Prostate gland (tissue), 2 donors: ENCODE measurements around the gene ZNF669. TPM values are rescaled to one million over a fixed set of nuclear protein-coding genes. Genes with fewer than 3 reads are reported as not detected.
A peak's percentile ranks its signal among the peaks of the same experiment; 100 is the strongest.

Experiments used
- DNase-seq: peaks from one replicate; pipeline ENCODE4 v3.0.0-alpha.2; 2019; ENCODE audit warnings: low spot score
- H3K27ac ChIP-seq, 2 donors: fragments of 200-600 bp; sonication (generic); 2 replicates each; pipeline ENCODE4 v1.5.1; 2017 to 2019
- H3K27me3 ChIP-seq: fragments of 200-600 bp; sonication (generic); replicated peaks from 2 replicates; pipeline ENCODE4 v1.5.1; 2019; ENCODE audit not compliant: insufficient read depth
- H3K36me3 ChIP-seq, 2 donors: fragments of 200-600 bp; sonication (generic); 1 replicate in 1 of 2; 2 replicates in 1 of 2; pipeline versions ENCODE4 v1.5.1 to v1.8.1; 2017 to 2019
- H3K4me1 ChIP-seq: fragments of 200-600 bp; sonication (generic); replicated peaks from 2 replicates; pipeline ENCODE4 v1.5.1; 2019
- H3K4me3 ChIP-seq, 2 donors: fragments of 200-600 bp; sonication (generic); 2 replicates each; pipeline ENCODE4 v1.5.1; 2017 to 2019
- H3K9me3 ChIP-seq: fragments of 200-600 bp; sonication (generic); 2 replicates; pipeline ENCODE4 v1.5.1; 2017
- POLR2A ChIP-seq: fragments of 450-650 bp; IDR thresholded peaks from one replicate; pipeline ENCODE4 v1.6.1; 2016; ENCODE audit warnings: antibody characterized with exemption, mild to moderate bottlenecking
- POLR2AphosphoS5 ChIP-seq: sonication (generic); formaldehyde crosslinking; IDR thresholded peaks from one replicate; pipeline ENCODE4 v1.6.1; 2017; ENCODE audit warnings: antibody characterized with exemption
- WGBS: methylation state at CpG from one replicate; pipeline ENCODE4 v1.1.5; 2018; 5-methylcytosine and 5-hydroxymethylcytosine counted together
- intact Hi-C: fragments of 100-400 bp; cut with DNase I; formaldehyde crosslinking; loops from one replicate; pipeline ENCODE4 v1.14.2; 2022
- total RNA-seq, 2 donors: library from RNA; depleted of rRNA; stranded (reverse); fragments of >200 nt; gene quantifications; one replicate each; pipeline ENCODE4 v1.1.0, GENCODE V29; 2016
- TF ChIP-seq, protein P1 (sequence below), 4 experiments: fragments of 200-600 bp in 2 of 4; fragments of 450-650 bp in 2 of 4; sonication (generic) in 2 of 4; IDR thresholded peaks; 1 replicate in 3 of 4; 2 replicates in 1 of 4; pipeline ENCODE4 v1.5.1; 2016 to 2019; ENCODE audit warnings: antibody characterized with exemption in 4 of 4, mild to moderate bottlenecking in 2 of 4, moderate library complexity in 2 of 4

The ZNF669 gene
- total RNA-seq, 2 donors from 2014 or later = 7.0 to 8.2 TPM

DNA sequence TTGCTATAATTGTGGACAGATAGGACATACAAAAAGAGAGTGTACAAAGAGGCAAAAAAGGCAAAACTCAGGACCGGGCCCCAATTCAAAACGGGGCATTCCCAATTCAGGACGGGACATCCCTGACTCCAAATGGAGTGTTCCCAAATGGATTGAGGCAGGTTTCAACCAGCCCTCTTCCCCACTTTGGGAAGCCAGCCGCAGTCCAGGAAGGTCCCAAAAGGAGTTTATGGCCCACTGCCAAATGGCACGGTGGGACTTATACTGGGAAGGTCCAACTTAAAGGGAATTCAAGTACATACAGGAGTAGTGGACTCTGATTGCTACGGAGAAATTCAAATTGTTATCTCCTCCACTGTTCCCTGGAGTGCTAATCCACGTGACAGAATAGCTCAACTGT is 3.5 kb upstream of the ZNF669 start:
- intact Hi-C loops = loop anchor here (10.0 kb wide), 3 partner anchors 107 to 227 kb away; partner anchors contain the start of genes AHCTF1 and ZNF496
- no peak for TF ChIP-seq POLR2AphosphoS5
- no peak for TF ChIP-seq POLR2A
- TF ChIP-seq, protein P1, sequence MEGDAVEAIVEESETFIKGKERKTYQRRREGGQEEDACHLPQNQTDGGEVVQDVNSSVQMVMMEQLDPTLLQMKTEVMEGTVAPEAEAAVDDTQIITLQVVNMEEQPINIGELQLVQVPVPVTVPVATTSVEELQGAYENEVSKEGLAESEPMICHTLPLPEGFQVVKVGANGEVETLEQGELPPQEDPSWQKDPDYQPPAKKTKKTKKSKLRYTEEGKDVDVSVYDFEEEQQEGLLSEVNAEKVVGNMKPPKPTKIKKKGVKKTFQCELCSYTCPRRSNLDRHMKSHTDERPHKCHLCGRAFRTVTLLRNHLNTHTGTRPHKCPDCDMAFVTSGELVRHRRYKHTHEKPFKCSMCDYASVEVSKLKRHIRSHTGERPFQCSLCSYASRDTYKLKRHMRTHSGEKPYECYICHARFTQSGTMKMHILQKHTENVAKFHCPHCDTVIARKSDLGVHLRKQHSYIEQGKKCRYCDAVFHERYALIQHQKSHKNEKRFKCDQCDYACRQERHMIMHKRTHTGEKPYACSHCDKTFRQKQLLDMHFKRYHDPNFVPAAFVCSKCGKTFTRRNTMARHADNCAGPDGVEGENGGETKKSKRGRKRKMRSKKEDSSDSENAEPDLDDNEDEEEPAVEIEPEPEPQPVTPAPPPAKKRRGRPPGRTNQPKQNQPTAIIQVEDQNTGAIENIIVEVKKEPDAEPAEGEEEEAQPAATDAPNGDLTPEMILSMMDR (IDR thresholded peaks at IDR 0.05) = no peak
- Histone ChIP-seq H3K4me1 (no peaks in the 10 kb centered on the region), H3K27me3 (no peaks in the 10 kb centered on the region), H3K4me3 (no peak overlapping the region), H3K36me3 (no peaks in the 10 kb centered on the region), H3K27ac (no peak overlapping the region), H3K9me3 (no peaks in the 10 kb centered on the region)
- 83% methylated on average over 7 of the region's 7 CpGs for WGBS
- no peak for DNase-seq

DNA sequence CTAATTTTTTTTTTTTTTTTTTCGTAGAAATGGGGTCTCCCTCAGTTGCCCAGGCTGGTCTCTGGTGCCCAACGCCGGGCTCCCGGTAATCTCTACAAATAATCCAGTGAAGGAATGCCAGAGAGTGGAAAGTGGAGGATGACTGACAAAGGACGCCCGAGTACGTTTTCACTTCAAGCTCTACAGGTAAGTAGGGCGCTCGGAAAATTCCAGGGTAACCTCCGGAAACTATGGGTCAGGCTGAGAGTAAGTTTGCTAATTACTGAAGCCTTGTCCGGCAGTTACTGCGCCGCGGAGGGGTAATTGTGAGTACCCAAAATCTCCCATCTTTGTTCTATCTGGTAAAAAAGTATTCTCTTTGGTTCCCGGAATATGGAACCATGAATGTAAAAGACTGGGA is 1.8 kb upstream of the ZNF669 start:
- no peak for DNase-seq
- intact Hi-C loops = loop anchor here (10.0 kb wide), 3 partner anchors 109 to 229 kb away; partner anchors contain the start of genes AHCTF1 and ZNF496
- 90% methylated on average over 15 of the region's 15 CpGs for WGBS
- no peak overlapping the region for H3K4me3 ChIP-seq
- TF ChIP-seq POLR2A = no peak
- TF ChIP-seq POLR2AphosphoS5 = no peak
- TF ChIP-seq, protein P1 (IDR thresholded peaks at IDR 0.05) = no peak
- H3K9me3 ChIP-seq = no peaks in the 10 kb centered on the region
- no peaks in the 10 kb centered on the region for H3K4me1 ChIP-seq
- H3K27me3 ChIP-seq = no peaks in the 10 kb centered on the region
- H3K27ac ChIP-seq = no peak overlapping the region
- peaks cover 0 to 6% of the 10 kb centered on the region in 2 donors for H3K36me3 ChIP-seq

DNA sequence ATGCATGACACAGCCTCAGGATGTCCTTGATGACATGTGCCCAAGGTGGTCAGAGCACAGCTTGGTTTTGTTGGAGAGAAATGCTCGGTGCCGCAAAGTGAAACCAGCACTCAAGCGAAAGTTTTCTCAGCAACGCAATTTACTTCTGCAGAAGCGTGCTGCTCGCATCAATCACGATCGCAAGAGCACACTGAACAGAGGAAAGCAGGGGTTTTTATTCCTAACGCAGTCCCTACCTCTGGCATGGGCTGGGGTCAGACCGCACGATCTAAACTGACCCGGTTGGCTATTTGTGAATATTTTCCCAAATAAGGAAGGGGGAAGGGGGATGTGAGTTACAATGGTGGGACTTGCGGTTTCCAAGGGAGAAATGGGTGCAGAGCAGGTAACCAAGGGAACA is 809 bp upstream of the ZNF669 start:
- TF ChIP-seq POLR2AphosphoS5 = no peak
- TF ChIP-seq, protein P1 (IDR thresholded peaks at IDR 0.05) = no peak
- no peak for TF ChIP-seq POLR2A
- H3K4me1 ChIP-seq = no peaks in the 10 kb centered on the region
- H3K27ac ChIP-seq = no peak overlapping the region
- intact Hi-C loops = loop anchor here (10.0 kb wide), 3 partner anchors 110 to 230 kb away; partner anchors contain the start of genes AHCTF1 and ZNF496
- no peaks in the 10 kb centered on the region for H3K9me3 ChIP-seq
- DNase-seq = no peak
- WGBS = 88% methylated on average over 13 of the region's 13 CpGs
- H3K36me3 ChIP-seq = peaks cover 0 to 14% of the 10 kb centered on the region in 2 donors
- peak overlapping the region in 1 of 2 donors; percentile 93 for H3K4me3 ChIP-seq
- H3K27me3 ChIP-seq = no peaks in the 10 kb centered on the region

DNA sequence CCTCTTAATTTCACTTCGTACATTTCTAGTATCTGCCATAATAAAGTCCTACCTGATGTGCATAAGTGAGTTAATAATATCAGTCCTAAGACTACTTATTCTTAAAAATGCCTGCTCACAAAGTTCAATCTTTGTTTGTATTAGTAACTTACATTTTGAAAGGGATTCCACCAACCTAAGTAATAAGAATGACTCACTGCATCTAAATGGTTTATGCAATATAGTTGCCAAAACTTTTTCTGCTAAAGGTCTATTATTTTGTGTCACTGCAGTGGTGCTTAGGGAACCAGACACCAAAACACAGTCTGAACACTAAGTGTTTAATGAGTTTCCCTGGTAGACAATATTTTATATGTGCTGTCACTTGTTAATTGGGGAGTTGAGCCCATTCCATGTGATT is 1.8 kb downstream of the ZNF669 start:
- H3K9me3 ChIP-seq = no peaks in the 10 kb centered on the region
- no peak overlapping the region for H3K27ac ChIP-seq
- no peaks in the 10 kb centered on the region for H3K27me3 ChIP-seq
- WGBS = 100% methylated on average over 1 of the region's 1 CpG
- no peak for TF ChIP-seq POLR2A
- no peak overlapping the region for H3K4me3 ChIP-seq
- intact Hi-C loops = loop anchor here (10.0 kb wide), 3 partner anchors 112 to 232 kb away; partner anchors contain the start of genes AHCTF1 and ZNF496
- H3K4me1 ChIP-seq = no peaks in the 10 kb centered on the region
- DNase-seq = no peak
- H3K36me3 ChIP-seq = peaks cover 0 to 14% of the 10 kb centered on the region in 2 donors

DNA sequence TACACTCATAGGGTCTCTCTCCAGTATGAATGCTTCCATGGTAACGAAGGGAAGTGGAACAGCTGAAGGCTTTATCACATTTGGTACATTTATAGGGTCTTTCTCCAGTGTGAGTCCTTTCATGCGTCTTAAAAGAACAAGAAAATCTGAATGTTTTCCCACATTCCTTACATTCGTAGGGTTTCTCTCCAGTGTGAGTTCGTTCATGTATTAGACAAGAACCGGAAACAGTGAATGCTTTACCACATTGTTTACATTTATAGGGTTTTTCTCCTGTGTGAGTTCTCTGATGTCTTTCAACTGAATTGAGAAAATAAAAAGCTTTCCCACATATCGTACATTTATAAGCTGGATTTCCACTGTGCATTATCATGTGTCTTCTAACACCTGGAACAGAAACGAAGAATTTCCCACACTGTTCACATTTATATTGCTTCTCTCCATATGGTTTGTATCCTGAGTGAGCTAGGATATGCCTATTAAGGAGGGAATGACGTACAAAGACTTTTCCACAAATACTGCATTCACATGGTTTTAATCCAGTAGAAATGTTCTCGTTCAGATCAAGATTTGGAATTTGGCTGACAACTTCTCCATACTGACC is 3.4 kb downstream of the ZNF669 start:
- TF ChIP-seq POLR2AphosphoS5 = no peak
- no peak for TF ChIP-seq POLR2A
- TF ChIP-seq, protein P1 (IDR thresholded peaks at IDR 0.05) = no peak
- no peak overlapping the region for H3K27ac ChIP-seq
- WGBS = 97% methylated on average over 9 of the region's 9 CpGs
- DNase-seq = no peak
- H3K36me3 ChIP-seq = peaks cover 0 to 14% of the 10 kb centered on the region in 2 donors
- intact Hi-C loops = loop anchor here (10.0 kb wide), 3 partner anchors 114 to 234 kb away; partner anchors contain the start of genes AHCTF1 and ZNF496
- H3K4me1 ChIP-seq = no peaks in the 10 kb centered on the region
- no peaks in the 10 kb centered on the region for H3K27me3 ChIP-seq
- H3K4me3 ChIP-seq = no peak overlapping the region
- no peaks in the 10 kb centered on the region for H3K9me3 ChIP-seq
